Uterine smooth muscle cell (primary cell): Measurements from ENCODE around the gene FDX1. TPM values are rescaled to one million over a fixed set of nuclear protein-coding genes. Genes with fewer than 3 reads are reported as not detected.

Experiments used
- total RNA-seq: library from RNA; depleted of rRNA; stranded (reverse); fragments of >200 nt; gene quantifications from 2 replicates; pipeline ENCODE4 v1.2.3, GENCODE V29; 2014

The FDX1 gene, protein sequence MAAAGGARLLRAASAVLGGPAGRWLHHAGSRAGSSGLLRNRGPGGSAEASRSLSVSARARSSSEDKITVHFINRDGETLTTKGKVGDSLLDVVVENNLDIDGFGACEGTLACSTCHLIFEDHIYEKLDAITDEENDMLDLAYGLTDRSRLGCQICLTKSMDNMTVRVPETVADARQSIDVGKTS
- 9.9 and 10.4 TPM in 2 replicates for total RNA-seq

DNA sequence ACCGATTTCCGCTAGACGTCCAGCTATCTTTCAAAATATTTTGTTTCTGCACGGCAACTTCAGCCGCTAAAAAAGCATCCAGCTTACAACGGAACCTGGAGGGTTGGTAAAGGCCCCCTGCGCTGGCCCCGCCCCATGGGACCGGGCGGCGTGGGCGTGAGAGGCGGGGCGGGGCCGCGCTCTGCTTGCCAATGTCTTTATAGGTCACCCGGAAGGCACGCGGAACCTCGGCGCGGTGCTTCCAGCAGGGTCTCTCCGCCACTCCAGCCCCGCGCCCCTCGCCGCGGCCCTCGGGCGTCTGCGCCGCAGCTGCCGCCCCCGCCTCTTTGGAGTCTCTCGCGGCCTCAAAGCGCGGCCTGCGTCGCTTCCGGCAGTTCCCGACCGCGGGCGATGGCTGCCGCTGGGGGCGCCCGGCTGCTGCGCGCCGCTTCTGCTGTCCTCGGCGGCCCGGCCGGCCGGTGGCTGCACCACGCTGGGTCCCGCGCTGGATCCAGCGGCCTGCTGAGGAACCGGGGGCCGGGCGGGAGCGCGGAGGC lies at the start of gene FDX1:
FDX1 (plus strand) TSS at position 218 of the 536 bp plus-strand sequence; CDS start at position 391, 173 bp downstream.

Other genes starting within 250 kb of the FDX1 start
- 64.9 and 97.6 TPM in 2 replicates for gene RDX, start 133.3 kb upstream of the FDX1 start, total RNA-seq